Fibroblast of skin of scalp (primary cell): ENCODE results near the gene GPD1L. TPM values are rescaled to one million over a fixed set of nuclear protein-coding genes. Genes with fewer than 3 reads are reported as not detected.
"Not testable (repeated sequence)": the region's sequence is repeated elsewhere in the genome, so short reads cannot be mapped to it uniquely, and the experiment has no call there.

Source experiments
- DNase-seq: peaks from one replicate; pipeline ENCODE4 v3.0.0-alpha.2; 2013
- polyA plus RNA-seq, 2 experiments: library from polyadenylated mRNA; unstranded; fragments of 120-200 nt; gene quantifications; one replicate each; pipeline ENCODE4 v1.2.1, GENCODE V29; 2013; ENCODE audit not compliant: insufficient read length in 2 of 2

Gene GPD1L
- polyA plus RNA-seq (2013, experiment 1 of 2; ENCODE audit: insufficient read length): 5.3 TPM
- 5.9 TPM for polyA plus RNA-seq (2013, experiment 2 of 2; ENCODE audit: insufficient read length)

DNA sequence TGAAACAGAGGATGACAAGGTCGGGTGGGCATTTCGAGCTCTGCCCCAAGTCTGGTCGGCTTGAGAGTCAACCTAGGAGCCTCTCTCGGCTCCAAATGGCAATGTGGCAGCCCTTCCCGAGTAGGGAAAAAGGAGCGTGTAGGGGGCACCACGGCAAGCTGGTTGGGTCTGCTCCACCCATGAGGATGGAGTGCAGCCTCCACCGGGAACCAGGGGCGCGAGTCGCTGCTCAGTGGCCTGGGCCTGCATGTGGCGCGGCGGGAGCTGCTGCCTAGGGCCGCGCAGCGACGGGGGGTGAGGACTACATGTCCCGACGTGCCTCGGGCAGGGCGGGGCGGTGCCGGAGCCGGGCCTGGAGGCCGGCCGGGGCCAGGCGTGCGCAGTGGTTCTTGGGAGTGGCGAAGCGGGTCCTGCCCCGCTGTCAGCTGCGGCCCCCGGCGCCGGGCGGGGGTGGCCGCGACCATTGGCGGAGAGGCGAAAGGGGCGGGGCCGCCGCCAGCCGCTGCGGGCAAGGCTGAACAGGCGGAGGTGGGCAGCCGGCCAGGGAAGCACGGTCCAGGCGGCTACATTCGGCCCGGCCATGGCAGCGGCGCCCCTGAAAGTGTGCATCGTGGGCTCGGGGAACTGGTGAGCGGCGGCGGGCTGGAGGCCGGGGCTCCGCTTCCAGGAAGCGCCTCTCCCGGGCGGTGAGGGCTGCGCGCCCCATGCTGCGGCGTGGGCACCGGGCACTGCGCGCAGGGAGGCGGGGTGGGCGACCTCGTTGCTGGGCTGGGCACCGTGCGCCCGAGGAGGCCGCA lies at the start of gene GPD1L:
GPD1L (plus strand) TSS at position 489 of the 797 bp plus-strand sequence; CDS start at position 581, 92 bp downstream.
- peak; percentile 95 for DNase-seq

DNA sequence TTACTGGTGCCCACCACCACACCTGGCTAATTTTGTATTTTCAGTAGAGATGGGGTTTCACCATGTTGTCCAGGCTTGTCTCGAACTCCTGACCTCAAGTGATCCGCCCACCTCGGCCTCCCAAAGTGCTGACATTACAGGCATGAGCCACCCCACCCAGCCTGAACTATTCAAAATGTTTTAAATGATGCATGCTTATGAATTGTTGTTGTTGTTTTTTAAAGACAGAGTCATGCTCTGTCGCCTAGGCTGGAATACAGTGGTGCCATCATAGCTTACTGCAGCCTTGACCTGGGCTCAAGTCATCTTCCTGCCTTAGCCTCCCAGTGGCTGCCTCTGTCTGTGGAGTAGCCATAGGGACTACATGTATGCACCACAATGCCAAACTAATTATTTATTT lies 48.0 kb upstream of the GPD1L start:
- DNase-seq: not testable (repeated sequence)

DNA sequence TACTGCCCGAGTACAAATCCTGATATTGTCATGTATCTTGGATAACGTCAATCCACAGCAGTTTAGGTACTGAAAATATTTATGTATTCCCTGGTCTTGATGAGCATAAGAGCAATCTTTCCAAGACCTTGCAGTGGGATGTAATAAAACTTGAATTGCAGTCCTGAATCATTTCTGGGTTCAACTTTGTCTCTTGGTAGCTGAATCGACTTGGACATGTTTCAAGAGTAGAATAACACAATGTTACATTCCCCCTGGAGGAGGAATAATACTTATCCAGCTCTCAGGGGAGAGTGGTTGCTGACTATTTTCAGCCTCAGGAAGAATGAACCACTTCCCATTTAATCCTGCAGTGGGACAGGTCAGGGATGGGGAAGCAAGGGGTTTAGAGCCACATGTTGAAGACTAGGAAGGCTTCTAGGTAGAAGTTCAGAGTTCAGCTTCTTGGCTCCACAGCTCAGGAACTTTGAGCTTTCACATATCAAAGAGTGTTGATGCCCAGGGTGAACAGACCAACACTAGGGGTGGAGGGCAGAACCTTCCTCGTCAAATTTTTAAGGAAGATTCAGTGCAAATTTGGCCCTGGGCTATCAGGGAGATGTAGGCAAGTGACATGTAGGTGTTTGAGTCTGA lies 43.4 kb upstream of the GPD1L start:
- no peak for DNase-seq

DNA sequence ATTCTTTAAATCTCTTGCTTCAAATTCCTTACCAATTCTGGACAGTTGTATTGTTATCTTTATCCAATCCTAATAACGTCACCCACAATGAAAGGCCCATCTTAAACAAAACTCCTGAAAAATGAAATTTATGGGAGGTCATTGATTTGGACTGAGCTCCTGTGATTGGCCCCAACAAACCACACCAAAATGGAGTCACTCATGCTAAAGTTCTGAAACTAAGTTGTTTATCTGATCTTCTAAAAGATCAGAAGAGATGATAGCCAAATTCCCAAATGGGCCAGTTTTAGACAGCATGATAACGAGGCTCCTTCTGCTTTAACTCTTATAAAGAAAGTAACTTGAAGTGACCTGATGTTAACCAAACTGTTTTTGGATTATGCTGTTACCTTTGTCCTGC lies 39.7 kb upstream of the GPD1L start:
- DNase-seq: no peak

DNA sequence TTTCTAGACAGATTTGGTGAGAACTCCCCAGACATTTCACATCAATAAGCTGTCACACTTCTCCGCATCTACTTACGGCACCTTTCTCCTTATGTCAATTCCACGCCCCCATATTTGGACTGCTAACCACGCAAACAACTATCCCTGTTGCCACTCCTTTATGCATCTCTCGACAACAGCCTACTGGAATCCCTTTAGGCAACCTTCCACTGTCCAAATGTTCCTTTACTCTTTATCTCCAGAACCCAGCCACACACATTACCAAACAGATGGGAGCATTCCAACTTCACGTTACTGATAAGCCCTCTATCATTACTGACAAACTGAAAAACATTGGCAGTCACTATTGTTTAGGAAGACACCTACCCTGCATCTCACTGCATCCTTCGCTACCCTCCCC lies 32.2 kb upstream of the GPD1L start:
- not testable (repeated sequence) for DNase-seq

DNA sequence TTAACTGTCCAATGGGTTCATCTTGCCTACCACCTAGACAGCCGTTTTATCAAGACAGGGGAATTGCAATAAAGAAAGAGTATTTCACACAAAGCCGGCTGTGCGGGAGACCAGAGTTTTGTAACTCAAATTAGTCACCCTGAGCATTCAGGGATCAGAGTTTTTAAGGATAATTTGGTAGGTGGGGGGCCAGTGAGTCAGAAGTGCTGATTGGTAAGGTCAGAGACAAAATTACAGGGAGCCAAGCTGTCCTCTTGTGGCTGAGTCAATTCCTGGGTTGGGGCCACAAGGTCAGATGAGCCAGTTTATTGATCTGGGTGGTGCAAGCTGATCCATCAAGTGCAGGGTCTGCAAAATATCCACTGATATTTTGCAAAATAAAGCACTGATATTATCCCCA lies 29.9 kb upstream of the GPD1L start:
- DNase-seq: peak; percentile 4

DNA sequence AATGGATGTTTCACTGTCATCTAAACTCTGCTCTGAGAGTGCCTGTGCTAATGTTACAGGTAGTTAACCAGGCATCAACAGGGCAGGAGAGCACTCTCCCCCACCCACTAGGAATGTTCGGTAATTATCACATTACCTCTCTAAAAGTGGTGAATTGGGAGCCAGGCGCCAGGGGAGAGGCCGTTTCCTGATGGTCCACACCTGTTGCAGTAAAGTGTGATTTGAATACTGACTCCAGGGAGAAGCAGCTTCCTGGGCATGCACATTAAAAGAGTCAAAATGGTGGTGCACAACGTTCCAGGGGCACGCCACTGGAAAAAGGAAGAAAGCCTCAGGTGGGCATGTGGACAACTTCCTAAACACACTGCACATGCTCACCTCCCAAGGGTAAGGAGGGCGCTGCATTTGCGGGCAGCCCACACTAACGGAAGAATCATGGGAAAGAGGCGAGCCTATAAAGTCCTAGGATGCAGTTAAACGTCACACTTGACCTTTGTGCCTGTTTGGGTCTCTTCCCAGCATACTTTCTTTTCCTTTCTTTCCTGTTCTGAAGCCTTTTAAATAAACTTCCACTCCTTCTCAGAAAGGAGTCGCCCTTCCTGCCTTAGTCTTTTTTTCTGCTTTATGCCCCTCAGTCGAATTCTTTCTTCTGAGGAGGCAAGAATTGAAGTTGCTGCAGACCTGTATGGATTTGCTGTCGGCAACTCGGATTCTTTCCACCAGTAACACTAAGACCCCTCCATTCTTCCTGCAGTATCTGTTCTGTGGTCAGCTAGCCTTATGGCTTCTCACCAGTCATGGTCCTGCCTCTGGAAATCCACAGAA lies 28.9 kb upstream of the GPD1L start:
- no peak for DNase-seq

DNA sequence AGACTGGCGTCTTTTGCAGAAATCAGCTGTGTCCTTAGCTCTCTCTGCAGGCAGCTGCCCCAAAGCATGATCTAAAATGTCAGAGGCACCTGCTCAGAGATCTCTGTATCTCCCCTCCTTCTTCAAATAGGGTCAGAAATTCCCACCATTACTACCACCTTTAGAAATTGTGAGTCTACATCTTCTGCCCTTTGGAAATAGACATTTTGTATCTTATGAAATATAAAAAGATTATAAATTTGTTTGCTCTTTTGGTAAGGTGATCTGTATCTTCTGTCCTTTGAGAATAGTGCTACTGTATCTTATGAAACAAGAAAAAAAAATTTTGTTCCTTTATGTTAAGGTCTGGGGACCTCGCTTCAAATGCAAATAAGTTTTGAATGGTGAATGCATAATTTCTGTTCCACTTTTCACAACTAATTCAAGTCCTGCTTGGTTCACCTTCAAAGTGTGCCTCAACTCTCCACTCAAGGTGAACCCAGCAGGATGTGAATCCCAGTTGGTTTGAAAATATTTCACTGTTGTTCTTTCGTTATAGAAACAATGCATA lies 28.3 kb upstream of the GPD1L start:
- no peak for DNase-seq

DNA sequence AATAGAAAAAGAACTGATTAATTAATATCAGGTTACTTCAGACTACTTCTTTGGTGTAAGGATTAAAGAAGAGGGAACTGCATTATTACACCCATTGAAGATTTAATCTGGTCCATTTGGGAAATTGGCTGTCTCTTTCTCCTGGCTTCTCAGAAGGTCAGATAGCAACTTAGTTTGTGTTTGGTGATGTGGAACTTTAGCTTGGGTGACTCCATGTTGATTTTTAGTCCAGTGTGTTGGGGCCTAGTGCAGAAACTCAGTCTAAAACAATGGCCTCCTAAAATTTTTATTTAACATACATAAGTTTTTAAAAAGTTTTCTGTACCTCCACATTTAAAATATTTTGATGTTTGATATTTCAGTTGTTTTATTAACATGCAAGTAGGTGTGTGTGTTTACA lies 27.6 kb upstream of the GPD1L start:
- no peak for DNase-seq

DNA sequence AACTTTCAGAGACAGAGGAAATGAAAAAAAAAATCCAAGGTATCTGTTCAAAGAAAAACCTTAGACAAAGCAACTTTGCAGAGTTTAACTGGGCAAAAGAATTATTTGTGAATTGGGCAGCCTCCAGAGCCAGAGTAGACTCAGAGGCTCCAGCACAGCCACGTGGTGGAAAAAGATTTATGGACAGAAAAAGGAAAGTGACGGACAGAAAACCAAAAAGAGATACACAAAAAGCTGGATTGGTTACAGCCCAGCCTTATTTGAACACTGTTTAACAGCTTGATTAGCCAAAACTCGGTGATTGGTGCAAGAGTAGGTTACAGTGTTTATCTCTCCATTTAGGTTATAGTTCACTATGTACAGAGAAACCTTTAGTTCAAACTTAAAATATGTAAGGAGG lies 23.7 kb upstream of the GPD1L start:
- no peak for DNase-seq

DNA sequence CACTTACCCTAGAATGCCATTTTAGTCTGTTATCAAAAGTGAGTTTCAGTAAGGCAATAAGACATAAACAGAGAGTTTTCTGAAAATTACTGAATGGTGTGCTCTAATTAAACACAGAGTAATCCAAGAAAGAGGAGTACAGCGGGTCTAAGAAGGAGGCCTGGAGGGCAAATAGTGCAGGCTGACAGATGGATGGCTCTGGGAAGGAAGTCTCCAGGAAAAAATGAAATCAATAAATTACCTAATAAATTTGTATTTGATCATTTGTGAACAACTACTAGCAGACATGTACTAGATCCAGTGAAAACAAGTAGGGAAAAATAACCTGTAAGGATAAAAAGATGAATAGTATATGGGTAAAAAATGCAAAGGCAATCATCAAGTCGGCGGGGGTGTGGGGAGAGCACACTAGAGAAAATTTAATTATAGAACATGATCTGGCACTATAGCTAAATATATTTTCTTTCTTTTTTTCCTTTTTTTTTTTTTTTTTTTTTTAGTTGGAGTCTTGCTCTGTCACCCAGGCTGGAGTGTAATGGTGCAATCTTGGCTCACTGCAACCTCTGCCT lies 22.6 kb upstream of the GPD1L start:
- no peak for DNase-seq

DNA sequence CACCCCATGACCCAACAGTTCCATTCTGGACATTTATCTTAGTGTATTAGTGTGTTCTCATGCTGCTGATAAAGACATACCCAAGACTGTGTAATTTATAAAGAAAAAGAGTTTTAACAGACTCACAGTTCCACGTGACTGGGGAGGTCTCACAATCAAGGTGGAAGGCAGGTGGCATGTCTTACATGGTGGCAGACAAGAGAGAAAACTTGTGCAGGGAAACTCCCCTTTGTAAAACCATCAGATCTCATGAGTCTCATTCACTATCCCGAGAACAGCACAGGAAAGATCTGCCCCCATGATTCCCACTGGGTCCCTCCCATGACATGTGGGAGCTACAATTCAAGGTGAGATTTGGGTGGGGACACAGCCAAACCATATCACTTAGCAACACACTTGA lies 21.6 kb upstream of the GPD1L start:
- DNase-seq: no peak

DNA sequence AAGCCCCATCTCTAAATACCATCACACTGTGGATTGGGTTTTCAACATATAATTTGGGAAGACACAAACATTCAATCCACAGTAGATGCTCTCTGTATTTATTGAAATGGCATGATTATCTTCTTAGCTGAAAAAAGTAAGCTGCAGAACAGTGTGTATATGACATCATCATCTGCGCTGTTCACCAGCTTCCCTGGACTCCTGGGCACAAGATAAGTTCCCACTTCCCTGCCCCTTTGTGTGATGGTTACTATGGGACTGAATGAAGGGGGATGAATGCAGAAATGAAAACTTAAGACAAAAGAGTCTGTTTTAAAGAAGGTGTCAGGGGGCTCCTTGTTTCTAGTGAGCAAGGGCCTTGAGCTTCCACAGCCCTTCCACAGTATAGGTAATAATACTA lies 20.0 kb upstream of the GPD1L start:
- DNase-seq: no peak

DNA sequence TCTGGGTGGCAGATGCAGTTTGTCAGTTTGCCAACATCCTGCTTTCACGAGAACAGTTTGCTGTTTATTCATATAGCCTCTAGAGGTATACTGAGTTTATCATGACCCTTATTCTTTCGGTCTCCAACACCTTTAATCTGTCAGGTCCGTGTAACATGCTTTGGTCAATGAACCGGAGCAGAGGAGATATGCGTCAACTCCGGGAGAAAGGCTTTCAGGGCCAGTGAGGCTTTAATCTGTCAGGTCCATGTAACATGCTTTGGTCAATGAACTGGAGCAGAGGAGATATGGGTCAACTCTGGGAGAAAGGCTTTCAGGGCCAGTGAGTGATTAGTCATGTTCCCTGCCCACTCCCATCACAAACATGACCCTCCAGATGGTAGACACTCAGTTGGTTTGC lies 16.9 kb upstream of the GPD1L start:
- DNase-seq: no peak

DNA sequence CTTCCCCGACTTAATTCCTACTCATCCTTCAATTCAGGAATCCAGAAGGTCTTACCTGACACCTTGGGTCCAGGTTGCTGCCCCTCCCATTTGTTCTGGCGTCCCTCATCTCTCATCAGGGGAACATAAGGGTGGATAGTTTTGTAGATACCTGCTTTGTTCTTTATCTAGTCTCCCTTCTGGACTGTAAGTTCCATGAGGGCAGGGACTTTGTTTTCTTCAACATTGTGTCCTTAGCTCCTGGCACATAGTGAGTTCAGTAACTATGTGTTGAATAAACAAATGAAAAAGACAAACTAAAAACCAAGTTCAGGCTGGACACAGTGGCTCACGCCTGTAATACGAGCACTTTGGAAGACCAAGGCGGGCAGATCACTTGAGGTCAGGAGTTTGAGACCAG lies 13.2 kb upstream of the GPD1L start:
- DNase-seq: no peak

DNA sequence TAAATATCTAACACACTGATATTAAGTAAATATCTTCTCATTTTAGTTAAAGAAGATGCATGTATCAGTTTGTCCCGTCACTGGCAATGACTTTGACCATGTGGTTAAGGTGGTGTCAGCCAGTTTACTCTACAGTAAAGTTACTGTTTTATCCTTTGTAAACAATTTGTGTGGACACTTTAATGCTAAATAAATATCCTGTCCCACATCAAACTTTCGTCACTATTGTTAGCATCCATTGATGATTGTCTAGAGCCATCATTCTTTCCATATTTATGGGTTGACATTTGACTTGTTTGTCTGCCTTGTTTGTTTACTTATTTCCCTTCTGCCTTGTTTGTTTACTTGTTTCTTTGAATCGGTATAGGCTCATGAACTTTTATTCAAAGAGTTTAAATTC lies 11.0 kb upstream of the GPD1L start:
- no peak for DNase-seq

DNA sequence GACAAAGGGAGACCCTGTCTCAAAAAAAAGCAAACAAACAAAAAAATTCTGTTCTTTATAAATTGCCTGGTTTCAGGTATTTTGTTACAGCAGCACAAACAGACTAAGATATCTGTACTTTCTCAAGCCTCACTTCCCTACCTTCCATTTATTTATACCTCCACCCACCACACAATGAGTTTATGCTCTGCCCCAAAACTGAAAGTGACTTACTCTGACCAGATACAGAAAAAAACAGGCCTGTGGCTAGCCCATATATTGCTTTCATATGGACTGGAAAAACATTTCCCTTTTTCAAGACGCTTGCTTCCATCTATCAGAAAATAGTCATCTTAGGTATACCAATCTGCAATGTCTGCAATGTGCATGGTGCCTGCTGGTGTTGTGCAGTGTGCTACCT lies 8.7 kb upstream of the GPD1L start:
- no peak for DNase-seq

DNA sequence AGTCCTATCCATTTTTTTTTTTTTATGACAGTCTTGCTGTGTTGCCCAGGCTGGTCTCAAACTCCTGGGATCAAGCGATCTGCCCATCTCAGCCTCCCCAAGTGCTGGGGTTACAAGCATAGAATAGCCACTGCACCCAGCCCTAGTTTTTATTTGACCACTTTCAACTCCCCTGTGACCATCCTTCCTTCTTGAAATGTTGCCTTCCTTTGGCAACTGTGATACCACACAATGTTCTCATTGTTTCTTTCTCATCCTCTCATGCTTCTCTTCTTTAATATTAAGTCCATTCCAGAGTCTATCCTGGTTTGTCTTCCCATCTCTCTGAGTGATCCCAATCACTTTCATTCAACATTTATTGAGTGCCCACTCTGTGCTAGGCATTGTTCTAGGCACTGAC lies 7.9 kb upstream of the GPD1L start:
- DNase-seq: no peak

DNA sequence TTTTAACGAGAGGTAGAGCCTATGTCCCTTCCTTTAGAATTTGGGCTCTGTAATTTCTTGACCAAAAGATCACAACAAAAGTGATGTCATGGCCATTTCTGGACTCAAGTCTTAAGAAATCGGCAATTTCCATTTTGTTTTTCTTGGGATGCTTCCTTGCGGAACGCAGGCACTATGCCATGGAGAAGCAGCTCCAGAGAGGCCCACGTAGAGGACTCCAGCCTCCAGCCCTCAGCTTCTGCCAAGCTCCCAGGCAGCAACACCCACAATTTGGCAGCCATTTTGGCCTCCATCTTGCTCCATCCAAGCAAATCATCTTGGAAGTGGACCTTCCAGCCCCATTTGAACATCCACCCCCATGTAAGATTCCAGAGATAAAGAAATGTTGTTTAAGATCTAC lies 6.0 kb upstream of the GPD1L start:
- DNase-seq: no peak

DNA sequence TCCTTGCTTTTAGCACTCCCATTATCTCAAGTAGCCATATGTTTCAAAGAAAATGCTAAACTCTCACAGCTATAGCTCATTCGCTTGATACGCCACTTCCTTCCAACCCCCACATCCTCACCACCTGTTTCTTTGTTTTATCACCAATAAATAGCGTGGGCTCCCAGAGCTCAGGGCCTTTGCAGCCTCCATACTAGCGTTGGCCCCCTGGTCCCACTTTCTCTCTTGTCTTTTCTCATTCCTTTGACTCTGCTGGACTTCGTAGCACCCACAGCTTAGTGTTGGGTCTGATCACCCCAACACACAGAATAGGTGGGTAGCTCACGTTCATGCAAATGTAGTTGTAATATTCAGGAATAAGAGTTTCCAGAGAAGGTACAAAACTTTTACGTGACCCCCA lies 4.1 kb upstream of the GPD1L start:
- no peak for DNase-seq

DNA sequence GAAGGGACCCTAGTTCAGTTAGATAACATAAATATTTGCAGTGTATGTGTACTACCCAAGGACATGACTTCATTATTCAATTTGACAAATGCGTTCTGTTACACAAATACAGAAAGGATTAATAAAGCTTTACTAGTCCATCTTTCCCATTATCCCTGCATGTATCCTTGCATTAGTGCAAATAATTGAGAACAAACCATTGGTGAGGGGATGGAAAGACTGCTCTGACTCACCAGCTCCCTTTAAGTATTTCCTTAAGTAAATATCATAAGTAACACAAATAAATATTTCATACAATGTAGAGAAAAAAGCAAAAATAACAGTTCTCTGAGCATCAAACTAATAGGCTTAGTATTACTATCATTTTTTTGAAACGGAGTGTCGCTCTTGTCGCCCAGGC lies 1.9 kb upstream of the GPD1L start:
- DNase-seq: peak; percentile 7

DNA sequence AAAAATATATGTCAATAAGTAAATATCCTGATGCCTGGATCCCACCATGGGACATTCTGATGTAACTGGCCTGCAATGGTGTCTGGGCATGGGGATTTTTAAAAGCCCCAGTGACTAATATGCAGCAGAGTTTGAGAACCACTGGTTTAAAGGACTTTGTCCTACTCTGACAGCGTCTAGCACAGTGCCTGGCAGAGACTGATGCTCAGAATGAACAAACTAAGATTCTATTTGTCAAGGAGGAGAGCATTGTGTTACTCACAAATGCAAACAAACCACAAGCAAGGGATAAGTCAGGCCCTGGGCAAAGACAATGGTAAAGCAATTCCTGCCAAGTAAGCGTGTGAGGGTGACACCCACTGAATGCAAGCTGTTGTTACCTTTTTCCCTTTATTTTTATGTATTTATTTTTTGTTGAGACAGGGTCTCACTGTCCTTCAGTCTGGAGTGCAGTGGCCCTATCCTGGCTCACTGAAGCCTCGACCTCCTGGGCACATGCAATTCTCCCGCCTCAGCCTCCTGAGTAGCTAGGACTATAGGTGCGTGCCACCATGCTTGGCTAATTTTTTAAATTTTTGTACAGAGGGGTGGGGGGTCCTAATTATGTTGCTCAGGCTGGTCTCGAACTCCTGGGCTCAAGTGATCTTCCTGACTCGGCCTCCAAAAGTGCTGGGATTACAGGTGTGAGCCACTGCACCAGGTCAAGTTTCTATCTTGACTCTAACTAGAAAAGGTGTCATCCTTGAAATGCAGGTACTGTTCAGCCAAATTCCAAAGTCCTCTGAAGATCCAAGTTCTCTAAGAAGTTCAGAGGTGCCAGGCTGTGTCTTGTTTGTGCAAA lies 909 bp upstream of the GPD1L start:
- DNase-seq: peak; percentile 70
